IPS-15b (cell line): ENCODE results near the gene GNG7.

Experiments used
- H3K27me3 ChIP-seq: one replicate; pipeline ENCODE4 v1.6.1; 2013; ENCODE audit warnings: low read length; ENCODE audit not compliant: control insufficient read depth, insufficient read depth
- H3K36me3 ChIP-seq: one replicate; pipeline ENCODE4 v1.6.1; 2013; ENCODE audit warnings: low read length; ENCODE audit not compliant: control insufficient read depth, insufficient read depth
- H3K4me1 ChIP-seq: one replicate; pipeline ENCODE4 v1.6.1; 2013; ENCODE audit warnings: mild to moderate bottlenecking, low read length; ENCODE audit not compliant: control insufficient read depth, insufficient read depth
- H3K4me3 ChIP-seq: one replicate; pipeline ENCODE4 v1.5.1; 2013; ENCODE audit warnings: low read depth, low read length
- H3K9ac ChIP-seq: one replicate; pipeline ENCODE4 v1.6.1; 2013; ENCODE audit warnings: low read depth, mild to moderate bottlenecking, low read length
- H3K9me3 ChIP-seq: one replicate; pipeline ENCODE4 v1.6.1; 2013; ENCODE audit warnings: mild to moderate bottlenecking, low read length; ENCODE audit not compliant: control insufficient read depth, insufficient read depth

GNG7 gene

GRCh38 chr19:2702170-2703076 is at the start of gene GNG7:
Gene GNG7, minus strand, starts transcription at chr19:2702694. Its CDS starts 182,006 bp downstream, at chr19:2520688.
- Histone ChIP-seq H3K4me1 (peaks cover 9% of the 10 kb centered on the region), H3K36me3 (no peaks in the 10 kb centered on the region), H3K4me3 (peak within 1 kb of the TSS; percentile 66), H3K9ac (peak within 1 kb of the TSS; percentile 47), H3K9me3 (no peaks in the 10 kb centered on the region), H3K27me3 (peaks cover 16% of the 10 kb centered on the region)

GRCh38 chr19:2751438-2751830 is 48.9 kb upstream of the GNG7 start:
- Histone ChIP-seq H3K9me3 (no peaks in the 10 kb centered on the region), H3K27me3 (no peaks in the 10 kb centered on the region), H3K4me3 (no peak overlapping the region), H3K4me1 (no peaks in the 10 kb centered on the region), H3K9ac (no peak overlapping the region), H3K36me3 (peaks cover 31% of the 10 kb centered on the region)

- no peaks in the 10 kb centered on the region for H3K27me3 ChIP-seq
- H3K9me3 ChIP-seq: no peaks in the 10 kb centered on the region
- H3K9ac ChIP-seq: no peak overlapping the region
- peaks cover 31% of the 10 kb centered on the region for H3K36me3 ChIP-seq
- no peaks in the 10 kb centered on the region for H3K4me1 ChIP-seq
- no peak overlapping the region for H3K4me3 ChIP-seq
Observed at GRCh38 chr19:2750808-2751437, 48.4 kb upstream of the GNG7 start.

- peaks cover 5% of the 10 kb centered on the region for H3K27me3 ChIP-seq
- H3K9ac ChIP-seq: no peak overlapping the region
- no peaks in the 10 kb centered on the region for H3K9me3 ChIP-seq
- H3K4me3 ChIP-seq: no peak overlapping the region
- H3K4me1 ChIP-seq: no peaks in the 10 kb centered on the region
- H3K36me3 ChIP-seq: no peaks in the 10 kb centered on the region
Observed at GRCh38 chr19:2747349-2747748, 44.9 kb upstream of the GNG7 start.

- H3K27me3 ChIP-seq: peaks cover 5% of the 10 kb centered on the region
- H3K4me3 ChIP-seq: no peak overlapping the region
- H3K4me1 ChIP-seq: no peaks in the 10 kb centered on the region
- no peaks in the 10 kb centered on the region for H3K9me3 ChIP-seq
- no peaks in the 10 kb centered on the region for H3K36me3 ChIP-seq
- no peak overlapping the region for H3K9ac ChIP-seq
Observed at GRCh38 chr19:2744113-2744512, 41.6 kb upstream of the GNG7 start.

- H3K36me3 ChIP-seq: no peaks in the 10 kb centered on the region
- no peak overlapping the region for H3K9ac ChIP-seq
- H3K4me3 ChIP-seq: no peak overlapping the region
- H3K9me3 ChIP-seq: no peaks in the 10 kb centered on the region
- peaks cover 5% of the 10 kb centered on the region for H3K27me3 ChIP-seq
- no peaks in the 10 kb centered on the region for H3K4me1 ChIP-seq
Observed at GRCh38 chr19:2743099-2743498, 40.6 kb upstream of the GNG7 start.

GRCh38 chr19:2740314-2740656 is 37.8 kb upstream of the GNG7 start:
- H3K4me1 ChIP-seq: no peaks in the 10 kb centered on the region
- H3K36me3 ChIP-seq: peaks cover 15% of the 10 kb centered on the region
- H3K9ac ChIP-seq: no peak overlapping the region
- H3K27me3 ChIP-seq: peaks cover 5% of the 10 kb centered on the region
- no peak overlapping the region for H3K4me3 ChIP-seq
- H3K9me3 ChIP-seq: no peaks in the 10 kb centered on the region

GRCh38 chr19:2739602-2740313 is 37.3 kb upstream of the GNG7 start, which contains the start of gene SLC39A3:
Gene SLC39A3, minus strand, starts transcription at chr19:2740017. Its CDS starts 2,760 bp downstream, at chr19:2737257.
- no peaks in the 10 kb centered on the region for H3K4me1 ChIP-seq
- no peaks in the 10 kb centered on the region for H3K9me3 ChIP-seq
- peak within 1 kb of the TSS; percentile 87 for H3K4me3 ChIP-seq
- H3K9ac ChIP-seq: no peak within 1 kb of the TSS
- peaks cover 5% of the 10 kb centered on the region for H3K27me3 ChIP-seq
- peaks cover 20% of the 10 kb centered on the region for H3K36me3 ChIP-seq

- no peak overlapping the region for H3K9ac ChIP-seq
- no peaks in the 10 kb centered on the region for H3K4me1 ChIP-seq
- H3K36me3 ChIP-seq: peaks cover 31% of the 10 kb centered on the region
- H3K27me3 ChIP-seq: no peaks in the 10 kb centered on the region
- H3K9me3 ChIP-seq: no peaks in the 10 kb centered on the region
- no peak overlapping the region for H3K4me3 ChIP-seq
Observed at GRCh38 chr19:2736550-2737190, 34.2 kb upstream of the GNG7 start.

GRCh38 chr19:2735374-2735773 is 32.9 kb upstream of the GNG7 start:
- Histone ChIP-seq H3K4me1 (no peaks in the 10 kb centered on the region), H3K9ac (no peak overlapping the region), H3K36me3 (peaks cover 31% of the 10 kb centered on the region), H3K9me3 (no peaks in the 10 kb centered on the region), H3K4me3 (no peak overlapping the region), H3K27me3 (no peaks in the 10 kb centered on the region)

- no peaks in the 10 kb centered on the region for H3K4me1 ChIP-seq
- peaks cover 31% of the 10 kb centered on the region for H3K36me3 ChIP-seq
- H3K9ac ChIP-seq: no peak overlapping the region
- H3K9me3 ChIP-seq: no peaks in the 10 kb centered on the region
- no peaks in the 10 kb centered on the region for H3K27me3 ChIP-seq
- no peak overlapping the region for H3K4me3 ChIP-seq
Observed at GRCh38 chr19:2734589-2735288, 32.2 kb upstream of the GNG7 start.
